GM04504 (cell line): ENCODE measurements around the gene ZNF385D.

Experiments used
- DNase-seq: peaks from one replicate; pipeline ENCODE4 v3.0.0-alpha.2; 2012; ENCODE audit warnings: low read depth

The ZNF385D gene

DNA sequence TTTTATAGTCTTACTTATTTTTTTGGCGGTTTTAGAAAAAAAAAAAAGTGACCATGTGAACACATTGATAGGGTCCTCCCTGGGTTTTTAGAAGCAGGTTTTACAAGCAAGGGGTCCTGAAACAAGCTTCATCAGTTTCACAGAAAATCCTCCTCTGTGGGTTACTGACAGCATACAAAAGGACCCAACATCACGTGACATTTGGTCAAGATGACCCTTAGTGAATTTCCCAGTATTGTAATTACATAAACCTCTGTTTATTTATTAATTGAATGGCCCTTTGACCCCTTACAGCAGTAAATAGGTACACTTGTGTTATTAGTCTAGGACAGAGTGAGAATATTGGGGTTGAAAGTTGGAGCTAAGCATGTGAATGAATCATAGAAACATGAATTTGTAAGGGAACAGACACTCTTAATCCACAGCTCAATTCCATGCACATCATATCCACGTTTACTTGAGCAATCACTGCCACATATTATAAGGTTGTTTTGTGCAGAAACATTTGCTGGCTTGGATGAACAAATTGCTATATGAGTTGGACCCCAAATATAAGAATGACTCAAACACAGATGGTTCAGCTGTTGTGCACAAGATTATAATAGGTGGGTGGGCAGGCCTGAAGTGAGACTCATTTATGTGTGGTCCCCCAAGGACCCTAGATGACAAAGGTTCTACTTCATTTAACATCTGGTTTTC lies 137.5 kb downstream of the ZNF385D start:
- no peak for DNase-seq

DNA sequence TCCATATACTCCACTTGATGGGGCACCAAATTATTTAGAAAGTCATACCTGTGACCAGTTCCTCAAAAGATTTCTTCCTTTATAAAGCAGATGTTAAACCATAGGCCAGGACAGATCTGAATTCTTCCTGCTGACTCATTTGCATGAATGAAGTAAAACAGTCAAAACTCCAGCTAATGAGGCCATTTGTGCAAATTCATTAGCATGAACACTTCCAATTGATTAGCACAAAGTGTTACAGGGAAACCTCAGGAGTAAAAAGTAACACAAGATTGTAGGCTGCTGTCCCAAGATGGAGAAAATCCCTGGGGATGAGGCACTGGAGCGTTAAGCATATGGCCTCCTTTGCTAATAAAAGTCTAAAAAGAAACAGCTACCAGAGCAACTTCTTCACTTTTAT lies 149.8 kb downstream of the ZNF385D start:
- DNase-seq, result no peak

DNA sequence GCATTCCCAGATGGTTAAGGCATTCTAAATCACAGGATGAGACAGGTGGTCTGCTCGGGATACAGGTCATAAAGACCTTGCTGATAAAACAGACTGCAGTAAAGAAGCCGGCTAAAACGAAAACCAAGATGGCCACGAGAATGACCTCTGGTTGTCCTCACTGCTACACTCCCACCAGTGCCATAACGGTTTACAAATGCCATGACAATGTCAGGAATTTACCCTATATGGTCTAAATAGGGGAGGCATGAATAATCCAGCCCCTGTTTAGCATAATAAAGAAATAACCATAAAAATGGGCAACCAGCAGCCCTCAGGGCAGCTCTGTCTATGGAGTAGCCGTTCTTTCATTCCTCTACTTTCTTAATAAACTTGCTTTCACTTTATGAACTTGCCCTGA lies 151.1 kb downstream of the ZNF385D start:
- DNase-seq, result no peak

GRCh38 chr3:21592828-21593227 lies 158.2 kb downstream of the ZNF385D start:
- no peak for DNase-seq

DNA sequence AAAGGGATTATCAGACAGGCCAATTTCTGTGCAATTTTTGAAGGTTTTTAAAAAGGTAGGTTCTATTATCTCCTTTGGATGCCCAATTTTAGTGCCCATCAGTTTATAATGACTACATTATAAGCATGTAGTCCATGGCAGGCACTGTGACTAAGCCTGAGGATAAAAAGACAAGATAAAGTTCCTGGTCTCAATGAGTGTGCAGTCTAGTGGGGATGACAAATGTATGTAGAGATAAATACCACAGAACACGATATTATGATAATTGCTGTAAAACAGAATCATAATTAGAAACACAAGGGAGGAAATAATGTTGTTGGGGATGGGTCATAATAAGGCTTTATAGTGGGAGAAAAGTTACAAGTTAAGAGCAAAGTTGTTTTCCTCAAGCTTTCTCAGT lies 163.1 kb downstream of the ZNF385D start:
- DNase-seq, result no peak

DNA sequence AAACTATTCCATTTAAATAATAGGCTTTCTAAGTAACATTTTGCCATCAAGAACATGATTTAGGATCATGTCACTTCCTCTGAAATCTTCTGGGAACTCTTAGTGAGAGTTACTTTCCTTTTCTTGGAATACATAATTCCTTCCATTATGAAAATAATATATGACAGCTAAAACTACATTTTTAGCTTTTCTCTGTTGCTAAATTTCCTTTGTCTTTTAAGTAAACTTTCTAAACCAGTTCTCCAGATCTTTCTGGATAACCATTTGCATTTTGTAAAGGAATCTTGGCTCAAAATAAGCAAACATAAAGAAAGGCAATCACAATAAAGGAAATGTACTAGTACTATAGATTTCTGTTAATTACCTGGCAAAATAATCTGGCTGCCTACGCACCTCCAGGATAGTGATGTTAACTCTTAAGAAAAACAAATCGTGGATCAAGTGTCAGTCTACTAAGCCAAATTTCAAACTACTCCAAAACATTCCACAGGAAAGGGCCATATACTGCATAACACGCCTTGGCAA lies 165.7 kb downstream of the ZNF385D start:
- DNase-seq, result no peak

- DNase-seq, result no peak
These were observed 177.7 kb downstream of the ZNF385D start for GRCh38 chr3:21573291-21573690.

DNA sequence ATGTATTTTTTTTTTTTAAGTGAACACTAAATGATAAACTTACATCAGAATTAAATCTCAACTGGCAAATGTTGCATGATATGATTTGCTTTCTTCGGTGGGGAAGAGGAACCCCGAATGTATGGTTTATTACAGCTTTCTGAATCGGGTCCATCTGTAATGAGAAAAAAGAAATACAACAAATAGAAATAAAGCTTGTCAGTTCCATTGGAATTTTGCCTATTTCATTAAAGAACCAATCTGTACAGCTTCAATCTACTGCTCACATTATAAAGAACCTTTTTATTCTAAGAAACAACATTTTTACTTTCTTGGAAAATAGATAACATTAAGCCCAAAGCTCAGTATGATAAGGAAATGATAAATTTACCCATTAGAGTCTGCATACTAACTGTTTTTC lies 186.5 kb downstream of the ZNF385D start:
- DNase-seq, result no peak

DNA sequence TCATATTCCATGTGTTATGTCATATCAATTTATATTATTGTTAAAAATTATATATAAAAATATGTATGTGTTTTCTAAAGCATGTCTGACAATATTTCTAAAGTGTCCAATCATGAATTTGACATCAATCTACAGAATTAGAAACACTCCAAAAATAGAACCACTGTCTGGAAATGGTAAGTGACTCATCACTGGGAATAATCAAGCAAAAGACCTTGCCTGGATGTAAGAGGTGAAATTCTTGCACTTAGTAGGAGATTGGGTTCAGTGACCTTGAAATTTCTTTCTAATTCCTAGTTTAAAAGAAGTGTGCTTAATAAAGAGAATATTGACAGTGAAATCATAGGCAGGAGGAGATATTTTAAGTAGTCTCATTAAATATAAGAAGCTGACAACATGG lies 188.8 kb downstream of the ZNF385D start:
- DNase-seq, result no peak

DNA sequence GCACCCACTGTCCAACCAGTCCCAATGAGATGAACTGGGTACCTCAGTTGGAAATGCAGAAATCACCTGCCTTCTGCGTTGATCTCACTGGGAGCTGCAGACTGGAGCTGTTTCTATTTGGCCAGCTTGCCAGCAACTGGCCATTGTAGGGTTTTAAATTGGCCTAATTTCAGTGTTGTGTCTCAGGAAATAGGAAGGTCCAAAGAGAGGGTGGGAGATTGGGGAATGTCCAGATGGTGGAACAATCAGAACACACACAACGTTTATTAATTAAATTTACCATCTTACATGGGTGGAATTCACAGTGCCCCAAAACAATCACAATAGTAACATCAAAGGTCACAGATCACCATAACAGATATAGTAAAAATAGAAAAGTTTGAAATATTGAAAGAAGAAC lies 189.5 kb downstream of the ZNF385D start:
- no peak for DNase-seq

DNA sequence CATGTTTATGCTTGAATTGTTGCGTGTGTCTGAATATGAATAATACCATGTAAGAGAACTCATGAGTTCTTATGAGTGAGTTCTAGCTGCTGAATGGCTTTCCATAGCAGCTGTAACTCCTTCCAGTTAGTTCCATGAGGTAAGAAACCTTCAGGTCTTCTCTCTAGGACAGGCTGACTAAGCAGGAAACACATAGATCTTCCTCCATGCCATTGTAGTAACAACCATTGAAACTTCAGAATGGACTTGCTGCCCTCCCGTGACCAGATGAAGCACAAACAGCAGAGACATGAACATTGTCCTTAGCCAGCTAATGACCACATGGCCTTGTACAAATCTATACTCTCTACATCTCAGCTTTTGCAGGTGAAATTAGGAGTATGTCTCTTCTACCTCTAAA lies 200.0 kb downstream of the ZNF385D start:
- no peak for DNase-seq

DNA sequence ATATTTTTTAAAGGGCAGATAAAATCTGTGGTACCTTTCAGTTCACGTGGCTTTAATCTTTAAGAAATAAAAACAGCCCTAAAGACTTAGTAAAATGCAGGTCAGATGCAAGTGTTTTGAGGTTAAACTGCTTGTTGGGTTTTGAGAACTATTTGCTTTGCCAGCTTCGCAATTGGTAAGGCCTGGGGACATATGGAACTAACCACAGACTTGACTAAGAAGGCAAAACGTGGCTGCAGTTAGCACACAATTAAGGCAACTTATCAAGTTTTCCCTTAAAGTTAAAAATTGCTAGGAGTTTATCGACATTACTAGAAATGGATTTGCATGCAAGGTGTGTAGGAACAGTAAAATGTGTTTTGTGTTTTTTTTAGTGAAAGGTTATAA lies 206.9 kb downstream of the ZNF385D start:
- no peak for DNase-seq

DNA sequence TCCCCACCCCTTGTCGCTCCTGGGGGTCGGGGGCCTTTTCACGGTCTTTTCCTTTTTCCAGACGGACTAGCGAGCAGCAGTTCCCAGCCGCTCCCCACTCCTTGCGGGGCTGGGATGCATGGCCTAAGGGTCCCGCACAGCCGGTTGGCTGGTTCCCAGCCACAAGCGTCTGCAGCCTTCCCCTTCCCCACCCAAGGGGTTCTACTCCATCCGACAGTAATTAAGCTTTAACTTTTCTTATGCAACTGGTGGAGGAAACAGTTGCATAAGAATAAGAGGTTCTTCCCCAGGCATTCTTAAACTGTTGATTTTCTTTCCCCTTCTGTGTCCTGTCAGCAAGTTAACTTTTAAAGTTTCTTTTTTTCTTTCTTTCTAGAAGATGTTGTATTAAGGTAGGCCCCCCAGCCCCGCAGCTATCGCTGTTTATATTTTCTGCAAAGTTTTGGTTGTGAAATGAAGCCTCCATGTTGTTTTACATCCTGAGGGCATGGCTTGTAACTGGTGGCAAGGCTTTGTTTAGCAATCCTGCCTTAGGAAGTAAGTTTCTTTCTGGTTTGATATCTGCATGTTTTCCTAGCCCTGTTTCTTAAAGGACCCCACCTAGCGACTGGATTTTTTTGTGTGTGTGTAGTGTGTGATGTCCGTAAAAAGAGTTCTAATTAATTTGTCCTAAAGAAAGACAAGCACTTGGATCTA lies 207.5 kb downstream of the ZNF385D start:
- DNase-seq, result no peak

DNA sequence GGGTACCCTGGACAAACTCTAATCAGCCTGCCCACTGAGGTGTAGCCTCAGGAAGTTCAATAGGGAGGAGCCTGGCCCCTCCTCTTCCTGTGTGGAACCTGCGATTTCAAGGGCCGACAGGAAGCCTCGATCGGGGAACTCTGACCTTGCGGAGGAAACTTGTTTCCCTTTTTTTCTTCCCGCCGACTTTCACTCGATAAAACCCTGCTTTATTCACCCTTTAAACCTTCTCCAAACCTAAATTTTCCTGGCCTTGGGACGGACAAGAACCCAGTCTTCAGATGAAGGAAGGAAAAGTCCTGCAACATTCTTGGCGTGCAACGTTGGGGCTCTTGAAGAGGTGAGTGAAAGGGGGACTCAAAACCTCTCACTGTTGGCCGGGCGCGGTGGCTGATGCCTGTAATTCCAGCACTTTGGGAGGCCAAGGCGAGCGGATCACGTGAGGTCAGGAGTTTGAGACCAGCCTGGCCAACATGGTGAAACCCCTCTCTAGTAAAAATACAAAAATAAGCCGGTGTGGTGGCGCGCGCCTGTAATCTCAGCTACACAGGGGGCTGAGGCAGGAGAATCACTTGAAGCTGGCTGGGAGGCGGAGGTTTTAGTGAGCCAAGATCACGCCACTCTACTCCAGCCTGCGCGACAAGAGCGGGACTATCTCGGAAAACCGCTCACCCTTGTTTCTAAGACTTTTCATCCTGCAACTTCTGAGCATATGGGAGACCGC lies 208.2 kb downstream of the ZNF385D start:
- DNase-seq, result no peak

GRCh38 chr3:21540265-21540664 lies 210.7 kb downstream of the ZNF385D start:
- no peak for DNase-seq

DNA sequence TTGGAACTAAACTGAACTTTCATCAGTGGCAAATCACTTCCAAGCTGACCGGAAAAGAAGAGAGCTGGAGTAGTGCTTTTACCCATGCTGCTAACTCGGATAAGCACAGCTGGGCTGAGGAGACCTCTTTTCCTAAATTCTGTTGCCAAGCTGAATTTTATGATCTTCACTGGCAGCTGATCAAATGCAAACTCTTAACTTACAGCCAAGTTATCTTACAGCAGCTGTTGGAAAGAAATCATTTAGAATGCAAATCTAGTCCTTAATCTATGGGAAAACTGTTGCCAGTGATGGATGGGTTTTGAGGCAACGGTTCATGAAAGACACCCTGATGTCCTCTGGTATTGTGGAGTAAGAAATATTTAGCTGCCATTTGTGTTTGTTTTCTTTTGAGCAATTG lies 216.5 kb downstream of the ZNF385D start:
- DNase-seq, result no peak

DNA sequence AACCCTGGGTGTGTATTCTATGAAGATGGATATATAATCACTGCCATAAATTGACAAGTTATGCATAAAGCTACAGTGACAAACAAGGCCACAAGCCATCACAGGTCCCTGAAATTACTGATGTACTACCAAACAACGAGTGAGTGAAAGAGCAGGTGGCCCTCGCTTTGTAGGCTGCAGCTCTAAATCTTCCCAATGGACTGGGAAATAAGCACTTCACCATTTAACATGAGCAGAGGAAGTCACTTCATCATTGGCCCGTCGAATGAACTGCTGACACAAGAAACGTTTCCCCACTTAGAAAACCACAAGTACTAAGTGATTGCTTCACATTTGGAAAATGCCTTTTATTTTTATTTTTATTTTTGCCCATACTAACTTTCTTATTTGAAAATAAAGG lies 218.0 kb downstream of the ZNF385D start:
- no peak for DNase-seq

DNA sequence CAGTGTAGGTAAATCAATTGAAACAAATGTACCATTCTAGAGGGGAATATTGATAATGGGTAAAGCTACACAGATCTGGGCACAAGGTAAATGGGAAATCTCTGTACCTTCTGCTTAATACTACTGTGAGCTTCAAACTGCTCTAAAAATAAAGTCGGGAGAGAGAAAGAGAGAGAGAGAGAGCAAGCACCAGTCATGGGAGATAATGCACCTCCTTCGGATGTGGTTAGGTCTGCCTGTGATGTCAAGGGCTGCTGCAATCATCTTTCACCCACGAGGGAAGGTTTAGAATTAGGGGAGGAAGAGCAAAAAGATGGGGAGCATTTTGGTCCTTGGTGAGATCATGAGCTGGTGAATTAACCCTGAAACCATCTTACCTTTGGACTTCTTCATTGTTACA lies 219.1 kb downstream of the ZNF385D start:
- DNase-seq, result no peak

- DNase-seq, result no peak
These were observed 222.6 kb downstream of the ZNF385D start for GRCh38 chr3:21528291-21528995.

GRCh38 chr3:21526461-21526860 lies 224.5 kb downstream of the ZNF385D start:
- no peak for DNase-seq

DNA sequence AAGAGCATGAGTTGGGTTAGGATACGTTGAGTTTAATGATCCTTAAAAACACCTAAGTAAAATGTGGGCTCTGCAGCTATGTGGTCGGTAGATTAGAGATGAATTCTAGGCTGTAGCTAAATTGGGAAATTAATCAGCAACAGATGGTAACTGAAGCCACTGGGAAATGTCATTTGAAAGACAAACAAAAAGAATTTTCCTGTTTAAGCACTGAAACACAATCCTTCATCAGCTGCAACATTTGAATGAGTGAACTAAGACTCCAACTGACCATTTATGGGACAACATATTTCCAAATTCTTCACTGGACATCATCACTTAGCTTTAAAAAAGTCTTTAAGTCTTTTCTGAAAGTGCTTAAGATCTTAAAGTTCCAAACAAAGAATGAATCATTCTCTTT lies 226.9 kb downstream of the ZNF385D start:
- peak; percentile 8 for DNase-seq
